SK-N-SH (cell line): ENCODE data around the gene TOMM40. TPM values are rescaled to one million over a fixed set of nuclear protein-coding genes. Genes with fewer than 3 reads are reported as not detected.

ENCODE experiments used
- CTCF ChIA-PET: fragments of 300-600, 350-600 bp; formaldehyde crosslinking; extraction: SDS; loops from one replicate; lab custom pipeline; 2021; lab: Yijun Ruan, JAX
- POLR2A ChIA-PET: fragments of 350-600 bp; sonication (Branson Sonifier 250); formaldehyde crosslinking; extraction: SDS; loops from one replicate; lab custom pipeline; 2020; ENCODE audit warnings: antibody characterized with exemption, inconsistent platforms; lab: Yijun Ruan, JAX
- DNase-seq: peaks from one replicate; pipeline ENCODE4 v3.0.0; 2012
- H2AFZ ChIP-seq: fragments of 200-600 bp; sonication (generic); 2 replicates; pipeline ENCODE4 v1.8.1; 2016; ENCODE audit warnings: antibody characterized with exemption, mild to moderate bottlenecking, low read depth
- H3F3A ChIP-seq: fragments of 200-600 bp; sonication (generic); replicated peaks from 2 replicates; pipeline ENCODE3; 2016; ENCODE audit warnings: antibody characterized with exemption, mild to moderate bottlenecking; ENCODE audit not compliant: insufficient read depth
- H3K27ac ChIP-seq, 2 experiments: fragments of 200-500 bp in 1 of 2; fragments of 200-600 bp in 1 of 2; sonication (Bioruptor generic) in 1 of 2; sonication (generic), shearing (Covaris generic) in 1 of 2; 2 replicates each; pipeline versions ENCODE4 v1.5.1 to v1.6.1; 2014 to 2016; ENCODE audit warnings: low read depth in 2 of 2, inconsistent platforms in 1 of 2, low read length in 1 of 2, mild to moderate bottlenecking in 1 of 2, mixed read lengths in 1 of 2
- H3K27me3 ChIP-seq: fragments of 200-600 bp; sonication (generic), shearing (Covaris generic); 2 replicates; pipeline ENCODE4 v1.6.1; 2016; ENCODE audit warnings: mixed run types; ENCODE audit not compliant: insufficient read depth
- H3K36me3 ChIP-seq, 2 experiments: fragments of 200-500 bp in 1 of 2; fragments of 200-600 bp in 1 of 2; sonication (Bioruptor generic) in 1 of 2; sonication (generic) in 1 of 2; replicated peaks in 1 of 2; 2 replicates each; pipeline versions ENCODE3 to v1.5.1; 2014 to 2016; ENCODE audit warnings: low read length in 1 of 2, mild to moderate bottlenecking in 1 of 2; ENCODE audit not compliant: insufficient read depth in 2 of 2, control insufficient read depth in 1 of 2
- H3K4me1 ChIP-seq, 2 experiments: fragments of 200-500 bp in 1 of 2; fragments of 200-600 bp in 1 of 2; sonication (Bioruptor generic) in 1 of 2; sonication (generic), shearing (Covaris generic) in 1 of 2; 2 replicates each; pipeline versions ENCODE4 v1.5.1 to v1.6.1; 2014 to 2016; ENCODE audit warnings: low read depth in 1 of 2, low read length in 1 of 2, mixed run types in 1 of 2; ENCODE audit not compliant: insufficient read depth in 2 of 2, control insufficient read depth in 1 of 2
- H3K4me2 ChIP-seq: fragments of 200-600 bp; sonication (generic), shearing (Covaris generic); 2 replicates; pipeline ENCODE4 v1.6.1; 2017; ENCODE audit warnings: mixed run types
- H3K4me3 ChIP-seq, 2 experiments: fragments of 200-500 bp in 1 of 2; fragments of 200-600 bp in 1 of 2; sonication (Bioruptor generic) in 1 of 2; sonication (generic), shearing (Covaris generic) in 1 of 2; 2 replicates each; pipeline versions ENCODE4 v1.5.1 to v1.8.1; 2014 to 2016; ENCODE audit warnings: low read depth in 2 of 2, inconsistent platforms in 1 of 2, low read length in 1 of 2, mild to moderate bottlenecking in 1 of 2, mixed read lengths in 1 of 2, moderate library complexity in 1 of 2
- H3K79me2 ChIP-seq: fragments of 200-600 bp; sonication (generic); 2 replicates; pipeline ENCODE4 v1.8.1; 2017; ENCODE audit warnings: mild to moderate bottlenecking; ENCODE audit not compliant: insufficient read depth
- H3K9ac ChIP-seq: fragments of 200-600 bp; sonication (generic); 2 replicates; pipeline ENCODE4 v1.6.1; 2017; ENCODE audit warnings: mixed run types
- H3K9me2 ChIP-seq: fragments of 200-600 bp; sonication (generic); 2 replicates; pipeline ENCODE4 v1.6.1; 2017; ENCODE audit warnings: mixed run types
- H3K9me3 ChIP-seq: fragments of 200-600 bp; sonication (generic); 2 replicates; pipeline ENCODE4 v1.6.1; 2017; ENCODE audit warnings: mixed run types, mild to moderate bottlenecking, moderate library complexity
- H4K20me1 ChIP-seq: fragments of 200-600 bp; sonication (generic); 2 replicates; pipeline ENCODE4 v1.6.1; 2017; ENCODE audit warnings: mild to moderate bottlenecking, mixed run types; ENCODE audit not compliant: insufficient read depth
- FOXJ3 ChIP-seq: sonication (generic); formaldehyde crosslinking; IDR thresholded peaks from 2 replicates; pipeline ENCODE4 v1.5.1; 2020; ENCODE audit warnings: mild to moderate bottlenecking, missing genetic modification reagents
- GABPA ChIP-seq: IDR thresholded peaks from 2 replicates; pipeline ENCODE4 v1.4.0; 2012; ENCODE audit warnings: low read depth, mild to moderate bottlenecking
- MXI1 ChIP-seq: IDR thresholded peaks from 2 replicates; pipeline ENCODE4 v1.6.1; 2012; ENCODE audit warnings: mild to moderate bottlenecking, low read depth, low read length, improper control_type of control experiment
- POLR2AphosphoS5 ChIP-seq: IDR thresholded peaks from 2 replicates; pipeline ENCODE4 v1.6.1; 2012; ENCODE audit warnings: low read depth, low read length
- RAD21 ChIP-seq: IDR thresholded peaks from 2 replicates; pipeline ENCODE4 v1.6.1; 2012; ENCODE audit warnings: mild to moderate bottlenecking, low read length
- RCOR1 ChIP-seq: fragments of 150-350 bp; IDR thresholded peaks from 2 replicates; pipeline ENCODE4 v1.6.1; 2017; ENCODE audit warnings: antibody characterized with exemption, low read length
- RXRA ChIP-seq: IDR thresholded peaks from 2 replicates; pipeline ENCODE4 v1.4.0; 2012; ENCODE audit warnings: low read depth, mild to moderate bottlenecking, borderline replicate concordance
- SIN3A ChIP-seq: IDR thresholded peaks from 2 replicates; pipeline ENCODE4 v1.6.1; 2012; ENCODE audit warnings: low read depth, mild to moderate bottlenecking, low read length, moderate library complexity, borderline replicate concordance
- SMC3 ChIP-seq: IDR thresholded peaks from 2 replicates; pipeline ENCODE4 v1.6.1; 2012; ENCODE audit warnings: low read depth, low read length, improper control_type of control experiment
- WGBS: methylation state at CpG from one replicate; pipeline ENCODE4 v1.1.6; 2017; ENCODE audit warnings: low lambda C conversion rate; 5-methylcytosine and 5-hydroxymethylcytosine counted together
- polyA plus RNA-seq, 3 experiments: library from polyadenylated mRNA; depleted of rRNA; stranded (reverse); fragments of >200 nt; gene quantifications; 2 replicates each; pipeline ENCODE4 v1.2.3, GENCODE V29; 2012
- TF ChIP-seq, protein P1 (sequence below): fragments of 150-350 bp; IDR thresholded peaks from 2 replicates; pipeline ENCODE4 v1.6.1; 2017; ENCODE audit warnings: antibody characterized with exemption, low read length, low read depth, borderline replicate concordance
- TF ChIP-seq, protein P2 (sequence below): fragments of 200-600 bp; sonication (generic); IDR thresholded peaks from 2 replicates; pipeline ENCODE4 v1.6.1; 2017; ENCODE audit warnings: antibody characterized with exemption, mild to moderate bottlenecking, moderate library complexity
- TF ChIP-seq, protein P3 (sequence below): IDR thresholded peaks from 2 replicates; pipeline ENCODE4 v1.4.0; 2012; ENCODE audit warnings: low read depth
- TF ChIP-seq, protein P4 (sequence below): IDR thresholded peaks from 2 replicates; pipeline ENCODE4 v1.4.0; 2012; ENCODE audit warnings: low read depth, borderline replicate concordance
- TF ChIP-seq, protein P5 (sequence below): fragments of 150-350 bp; IDR thresholded peaks from 2 replicates; pipeline ENCODE4 v1.6.1; 2016; ENCODE audit warnings: mild to moderate bottlenecking, low read depth, low read length

TOMM40 gene
- polyA plus RNA-seq, 1 of the 3 experiments (the other 2 are of a cell fraction) = 78.9 TPM

DNA sequence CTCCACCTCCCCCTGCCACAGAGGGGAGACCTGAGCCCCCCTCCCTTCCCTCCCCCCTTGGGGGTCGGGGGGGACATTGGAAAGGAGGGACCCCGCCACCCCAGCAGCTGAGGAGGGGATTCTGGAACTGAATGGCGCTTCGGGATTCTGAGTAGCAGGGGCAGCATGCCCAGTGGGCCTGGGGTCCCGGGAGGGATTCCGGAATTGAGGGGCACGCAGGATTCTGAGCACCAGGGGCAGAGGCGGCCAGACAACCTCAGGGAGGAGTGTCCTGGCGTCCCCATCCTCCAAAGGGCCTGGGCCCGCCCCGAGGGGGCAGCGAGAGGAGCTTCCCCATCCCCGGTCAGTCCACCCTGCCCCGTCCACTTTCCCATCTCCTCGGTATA, 12.2 kb downstream of the TOMM40 start (continued):
- no peak for TF ChIP-seq MXI1
- TF ChIP-seq, protein P1, sequence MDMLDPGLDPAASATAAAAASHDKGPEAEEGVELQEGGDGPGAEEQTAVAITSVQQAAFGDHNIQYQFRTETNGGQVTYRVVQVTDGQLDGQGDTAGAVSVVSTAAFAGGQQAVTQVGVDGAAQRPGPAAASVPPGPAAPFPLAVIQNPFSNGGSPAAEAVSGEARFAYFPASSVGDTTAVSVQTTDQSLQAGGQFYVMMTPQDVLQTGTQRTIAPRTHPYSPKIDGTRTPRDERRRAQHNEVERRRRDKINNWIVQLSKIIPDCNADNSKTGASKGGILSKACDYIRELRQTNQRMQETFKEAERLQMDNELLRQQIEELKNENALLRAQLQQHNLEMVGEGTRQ = no peak
- TF ChIP-seq RXRA = no peak
- TF ChIP-seq, protein P2, sequence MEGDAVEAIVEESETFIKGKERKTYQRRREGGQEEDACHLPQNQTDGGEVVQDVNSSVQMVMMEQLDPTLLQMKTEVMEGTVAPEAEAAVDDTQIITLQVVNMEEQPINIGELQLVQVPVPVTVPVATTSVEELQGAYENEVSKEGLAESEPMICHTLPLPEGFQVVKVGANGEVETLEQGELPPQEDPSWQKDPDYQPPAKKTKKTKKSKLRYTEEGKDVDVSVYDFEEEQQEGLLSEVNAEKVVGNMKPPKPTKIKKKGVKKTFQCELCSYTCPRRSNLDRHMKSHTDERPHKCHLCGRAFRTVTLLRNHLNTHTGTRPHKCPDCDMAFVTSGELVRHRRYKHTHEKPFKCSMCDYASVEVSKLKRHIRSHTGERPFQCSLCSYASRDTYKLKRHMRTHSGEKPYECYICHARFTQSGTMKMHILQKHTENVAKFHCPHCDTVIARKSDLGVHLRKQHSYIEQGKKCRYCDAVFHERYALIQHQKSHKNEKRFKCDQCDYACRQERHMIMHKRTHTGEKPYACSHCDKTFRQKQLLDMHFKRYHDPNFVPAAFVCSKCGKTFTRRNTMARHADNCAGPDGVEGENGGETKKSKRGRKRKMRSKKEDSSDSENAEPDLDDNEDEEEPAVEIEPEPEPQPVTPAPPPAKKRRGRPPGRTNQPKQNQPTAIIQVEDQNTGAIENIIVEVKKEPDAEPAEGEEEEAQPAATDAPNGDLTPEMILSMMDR = no peak
- TF ChIP-seq GABPA = no peak

DNA sequence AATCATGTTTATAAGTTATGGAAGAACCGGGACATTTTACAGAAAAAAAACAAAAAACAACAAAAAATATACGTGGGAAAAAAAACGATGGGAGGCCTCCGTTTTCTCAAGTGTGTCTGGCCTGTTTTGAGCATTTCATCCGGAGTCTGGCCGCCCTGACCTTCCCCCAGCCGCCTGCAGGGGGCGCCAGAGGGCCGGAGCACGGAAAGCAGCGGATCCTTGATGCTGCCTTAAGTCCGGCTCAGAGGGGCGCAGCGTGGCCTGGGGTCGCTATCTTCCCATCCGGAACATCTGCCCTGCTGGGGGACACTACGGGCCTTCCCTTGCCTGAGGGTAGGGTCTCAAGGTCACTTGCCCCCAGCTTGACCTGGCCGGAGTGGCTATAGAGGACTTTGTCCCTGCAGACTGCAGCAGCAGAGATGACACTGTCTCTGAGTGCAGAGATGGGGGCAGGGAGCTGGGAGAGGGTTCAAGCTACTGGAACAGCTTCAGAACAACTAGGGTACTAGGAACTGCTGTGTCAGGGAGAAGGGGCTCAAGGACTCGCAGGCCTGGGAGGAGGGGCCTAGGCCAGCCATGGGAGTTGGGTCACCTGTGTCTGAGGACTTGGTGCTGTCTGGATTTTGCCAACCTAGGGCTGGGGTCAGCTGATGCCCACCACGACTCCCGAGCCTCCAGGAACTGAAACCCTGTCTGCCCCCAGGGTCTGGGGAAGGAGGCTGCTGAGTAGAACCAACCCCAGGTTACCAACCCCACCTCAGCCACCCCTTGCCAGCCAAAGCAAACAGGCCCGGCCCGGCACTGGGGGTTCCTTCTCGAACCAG, 12.8 kb downstream of the TOMM40 start:
- CTCF ChIA-PET = interaction anchor here (0.7 to 5.2 kb wide), 21 partner anchors 7 to 435 kb away, joined by 3 to 131 read pairs (median 5); partner anchors contain the start of genes APOC1, APOC2 and CLPTM1
- Histone ChIP-seq H3K36me3 (peaks cover 5 to 13% of the 10 kb centered on the region in 2 experiments), H3K27ac (no peak overlapping the region), H3K9ac (no peak overlapping the region), H3K4me3 (peak overlapping the region in 1 of 2 experiments; percentile 42; a peak in 1 of 4 replicates), H2AFZ (no peak overlapping the region), H4K20me1 (no peaks in the 10 kb centered on the region), H3K9me3 (no peaks in the 10 kb centered on the region), H3K4me1 (peaks cover 0 to 12% of the 10 kb centered on the region in 2 experiments; a peak in 1 of 4 replicates), H3K27me3 (no peaks in the 10 kb centered on the region), H3F3A (peaks cover 15% of the 10 kb centered on the region), H3K79me2 (no peaks in the 10 kb centered on the region; the same call in 1 of the 2 replicates), H3K4me2 (no peak overlapping the region), H3K9me2 (no peaks in the 10 kb centered on the region)
- peak; percentile 88 for DNase-seq
- POLR2A ChIA-PET = interaction anchor here (1.5 kb wide), 1 partner anchor 11 kb away, joined by 3 read pairs; no protein-coding TSS in a partner anchor
- TF ChIP-seq, protein P3, sequence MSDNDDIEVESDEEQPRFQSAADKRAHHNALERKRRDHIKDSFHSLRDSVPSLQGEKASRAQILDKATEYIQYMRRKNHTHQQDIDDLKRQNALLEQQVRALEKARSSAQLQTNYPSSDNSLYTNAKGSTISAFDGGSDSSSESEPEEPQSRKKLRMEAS = no peak
- TF ChIP-seq, protein P4, sequence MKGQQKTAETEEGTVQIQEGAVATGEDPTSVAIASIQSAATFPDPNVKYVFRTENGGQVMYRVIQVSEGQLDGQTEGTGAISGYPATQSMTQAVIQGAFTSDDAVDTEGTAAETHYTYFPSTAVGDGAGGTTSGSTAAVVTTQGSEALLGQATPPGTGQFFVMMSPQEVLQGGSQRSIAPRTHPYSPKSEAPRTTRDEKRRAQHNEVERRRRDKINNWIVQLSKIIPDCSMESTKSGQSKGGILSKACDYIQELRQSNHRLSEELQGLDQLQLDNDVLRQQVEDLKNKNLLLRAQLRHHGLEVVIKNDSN = no peak
- TF ChIP-seq, protein P2 = peak; percentile 99
- TF ChIP-seq FOXJ3 (CRISPR knock-in tag) = no peak
- TF ChIP-seq RAD21 = peak; percentile 82
- TF ChIP-seq GABPA = no peak
- TF ChIP-seq RCOR1 = no peak
- TF ChIP-seq, protein P5, sequence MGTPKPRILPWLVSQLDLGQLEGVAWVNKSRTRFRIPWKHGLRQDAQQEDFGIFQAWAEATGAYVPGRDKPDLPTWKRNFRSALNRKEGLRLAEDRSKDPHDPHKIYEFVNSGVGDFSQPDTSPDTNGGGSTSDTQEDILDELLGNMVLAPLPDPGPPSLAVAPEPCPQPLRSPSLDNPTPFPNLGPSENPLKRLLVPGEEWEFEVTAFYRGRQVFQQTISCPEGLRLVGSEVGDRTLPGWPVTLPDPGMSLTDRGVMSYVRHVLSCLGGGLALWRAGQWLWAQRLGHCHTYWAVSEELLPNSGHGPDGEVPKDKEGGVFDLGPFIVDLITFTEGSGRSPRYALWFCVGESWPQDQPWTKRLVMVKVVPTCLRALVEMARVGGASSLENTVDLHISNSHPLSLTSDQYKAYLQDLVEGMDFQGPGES = no peak
- TF ChIP-seq MXI1 = no peak
- peak; percentile 72 for TF ChIP-seq SMC3
- no peak; the same call in 1 of the 2 replicates for TF ChIP-seq SIN3A
- 0 out of 2 replicates have a peak, but pooled peaks have one; percentile 12 for TF ChIP-seq POLR2AphosphoS5
- WGBS = 16% methylated on average over 21 of the region's 24 CpGs
